Endometrial microvascular endothelial cells (primary cell): Measurements from ENCODE around the gene TRMT2B. TPM values are rescaled to one million over a fixed set of nuclear protein-coding genes. Genes with fewer than 3 reads are reported as not detected.
"Not testable (repeated sequence)": the region's sequence is repeated elsewhere in the genome, so short reads cannot be mapped to it uniquely, and the experiment has no call there.

ENCODE experiments used
- in situ Hi-C: cut with HindIII; loops from 2 replicates; pipeline ENCODE4 v1.10.0; 2017; ENCODE audit warnings: low sequenced_read_pairs, low pct_unique_long_range_greater_than_20kb; ENCODE audit errors: inconsistent ontology term
- total RNA-seq: library from RNA; depleted of rRNA; stranded (reverse); fragments of >200 nt; gene quantifications from one replicate; pipeline ENCODE4 v1.2.3, GENCODE V29; 2015; ENCODE audit errors: inconsistent ontology term

Gene TRMT2B
- total RNA-seq, 1 donor from 2014 or later, result 18.2 TPM

DNA sequence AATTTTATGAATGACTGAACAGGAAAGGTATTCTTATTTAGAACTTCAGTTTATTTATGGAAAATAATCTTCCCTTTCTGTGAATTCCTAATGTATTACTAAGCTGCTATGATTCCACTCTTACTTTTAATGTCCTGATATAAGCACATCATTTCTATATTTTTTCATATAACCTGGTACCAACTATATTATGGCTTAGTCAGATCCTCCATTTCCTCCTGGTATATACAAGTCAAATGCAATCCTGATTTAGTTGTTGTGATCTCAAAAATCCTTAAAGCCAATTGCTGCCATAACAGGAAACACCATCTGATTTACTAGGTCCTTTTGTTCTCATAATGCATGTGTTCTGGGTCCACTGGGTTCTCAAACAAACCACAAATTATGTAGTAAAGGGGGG lies 26.8 kb downstream of the TRMT2B start:
- in situ Hi-C loops, result no loop called here

DNA sequence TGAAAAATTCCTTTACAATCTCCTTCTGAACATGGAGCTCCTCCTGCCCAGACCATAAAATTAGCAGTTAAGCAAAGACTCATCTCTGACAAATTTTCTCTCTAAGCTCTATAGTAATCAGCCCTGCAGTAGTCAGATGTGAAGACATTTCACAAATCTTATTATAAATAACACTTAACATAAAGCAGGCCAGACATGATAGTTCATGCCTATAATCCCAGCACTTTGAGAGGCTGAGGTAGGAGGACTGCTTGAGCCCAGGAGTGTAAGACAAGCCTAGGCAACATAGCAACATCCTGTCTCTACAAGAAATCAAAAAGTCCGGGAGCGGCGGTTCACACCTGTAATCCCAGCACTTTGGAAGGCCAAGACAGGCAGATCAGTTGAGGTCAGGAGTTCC lies 29.9 kb downstream of the TRMT2B start:
- in situ Hi-C loops, result no loop called here

DNA sequence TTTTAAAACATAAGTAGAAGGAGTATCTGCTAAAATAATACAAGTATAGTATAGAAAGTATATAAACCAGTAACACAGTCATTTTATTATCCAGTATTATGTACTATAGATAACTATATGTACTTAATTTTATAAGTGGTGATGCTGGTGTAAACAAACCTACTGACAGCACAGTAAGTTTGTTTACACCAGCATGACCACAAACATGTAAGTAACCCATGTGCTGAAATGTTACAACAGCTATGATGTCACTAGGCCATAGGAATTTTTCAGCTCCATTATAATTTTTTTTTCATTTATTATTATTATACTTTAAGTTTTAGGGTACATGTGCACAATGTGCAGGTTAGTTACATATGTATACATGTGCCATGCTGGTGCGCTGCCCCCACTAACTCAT lies 39.9 kb downstream of the TRMT2B start:
- in situ Hi-C loops, result not testable (repeated sequence)

DNA sequence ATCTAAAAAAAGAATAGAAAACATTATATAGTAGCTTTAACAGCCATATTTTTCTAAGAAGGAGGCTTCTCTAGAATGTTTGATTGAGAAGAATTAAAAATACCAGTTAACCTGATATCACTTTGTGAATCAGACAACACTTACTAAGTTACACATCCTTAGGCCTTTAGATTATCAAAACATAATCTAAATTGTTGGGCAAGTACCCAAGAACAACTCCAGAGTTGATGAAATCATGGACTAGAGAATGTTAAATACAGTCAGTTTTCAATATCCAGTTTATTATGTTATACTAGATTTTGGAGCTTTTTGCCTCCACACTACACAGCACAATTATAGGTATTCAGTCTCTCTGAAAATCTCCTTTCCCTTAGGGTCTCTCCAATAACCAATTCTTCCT lies 42.8 kb downstream of the TRMT2B start:
- in situ Hi-C loops, result no loop called here

DNA sequence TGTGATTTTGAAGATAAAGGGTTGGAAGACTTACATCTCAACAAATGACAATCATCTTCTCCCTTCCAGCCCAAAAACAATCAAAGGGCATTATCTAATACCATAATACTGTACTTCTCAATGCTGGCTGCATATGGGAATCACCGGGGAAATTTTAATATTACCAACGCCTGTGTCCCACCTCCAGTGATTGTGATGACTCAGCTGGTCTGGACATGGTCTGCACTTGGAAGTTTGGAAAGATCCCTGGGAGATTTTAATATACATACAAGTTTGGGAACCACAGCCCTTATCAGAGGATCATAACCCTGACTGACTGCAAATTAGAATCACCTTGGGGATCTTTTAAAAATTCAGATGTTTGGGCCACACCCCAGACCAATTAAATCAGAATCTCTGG lies 52.5 kb downstream of the TRMT2B start:
- in situ Hi-C loops, result no loop called here

DNA sequence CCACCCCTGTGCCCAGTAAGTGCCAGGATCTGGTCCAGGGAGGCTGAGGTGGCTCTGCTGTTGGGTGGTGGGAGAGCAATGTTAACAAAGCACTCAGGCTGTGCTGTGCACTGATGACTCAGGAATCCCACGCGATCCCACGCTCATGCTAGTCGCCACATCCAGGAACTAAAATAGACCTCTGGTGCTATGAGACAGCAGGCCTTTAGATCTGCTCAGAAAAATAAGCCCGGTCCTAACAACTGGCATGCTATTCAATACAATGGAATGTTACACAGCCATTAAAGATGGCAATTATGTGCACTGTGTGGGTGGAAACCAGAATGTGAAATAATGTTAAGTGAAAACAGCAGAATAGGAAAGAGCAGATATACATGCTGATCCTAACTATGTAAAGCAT lies 56.4 kb downstream of the TRMT2B start:
- in situ Hi-C loops, result no loop called here

DNA sequence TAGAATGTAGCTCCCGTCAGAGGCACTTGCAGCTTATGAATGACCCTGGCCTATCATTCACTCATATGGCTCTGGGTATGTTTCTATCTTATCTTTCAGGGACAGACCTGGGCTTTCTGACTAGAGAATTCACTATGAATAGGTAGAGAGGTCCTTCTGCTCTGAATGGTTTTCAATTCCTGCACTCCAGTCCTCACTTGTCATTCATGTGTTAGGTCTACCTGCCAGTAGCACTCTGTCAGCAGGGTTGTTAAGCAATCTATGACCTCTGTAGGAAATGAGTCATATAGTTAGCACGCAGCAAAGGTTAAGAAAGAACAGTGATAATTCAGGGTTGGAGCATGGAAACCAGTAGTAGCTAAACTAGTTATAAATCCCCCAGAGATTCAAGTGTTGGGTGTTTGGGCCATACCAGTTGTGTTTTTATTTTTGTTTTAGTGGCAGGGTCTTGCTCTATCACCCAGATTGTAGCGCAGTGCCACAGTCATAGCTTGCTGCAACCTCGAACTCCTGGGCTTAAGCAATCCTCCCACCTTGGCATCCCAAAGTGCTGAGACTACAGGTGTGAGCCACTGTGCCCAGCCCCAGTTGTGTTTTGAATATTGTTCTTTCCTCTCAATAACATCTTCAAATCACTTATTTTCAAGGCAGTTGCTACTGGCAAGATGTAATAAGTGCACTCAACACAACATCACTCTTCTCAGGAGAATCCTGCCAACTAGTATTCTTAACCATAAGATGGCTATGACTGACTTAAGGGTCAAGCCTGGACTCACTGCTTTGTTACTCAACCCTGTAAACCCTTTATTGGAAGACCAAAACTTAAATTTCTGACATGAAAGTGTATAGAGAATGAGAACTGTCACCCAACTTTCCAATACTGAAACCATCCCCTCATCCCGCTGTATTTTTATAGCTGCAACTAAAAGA lies 57.3 kb downstream of the TRMT2B start:
- in situ Hi-C loops, result no loop called here

DNA sequence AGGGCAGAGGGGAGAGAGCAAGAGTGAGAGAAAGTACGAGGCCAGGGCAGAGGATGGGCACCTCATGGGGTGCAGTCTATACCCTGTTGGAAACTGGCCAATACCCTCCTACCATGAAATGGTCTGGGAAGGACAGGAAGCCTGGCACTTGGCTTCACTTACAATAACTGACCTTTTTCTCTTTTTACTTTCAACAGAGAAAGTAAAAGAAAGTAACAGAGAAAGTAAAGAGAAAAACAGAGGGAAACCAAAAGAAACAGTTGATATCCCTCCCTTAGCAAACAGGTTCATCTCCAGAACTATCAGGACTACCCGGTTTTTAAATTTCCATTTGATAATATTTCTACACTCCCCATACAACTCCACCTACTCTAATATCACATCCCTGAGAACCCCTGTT lies 61.8 kb downstream of the TRMT2B start:
- in situ Hi-C loops, result no loop called here

DNA sequence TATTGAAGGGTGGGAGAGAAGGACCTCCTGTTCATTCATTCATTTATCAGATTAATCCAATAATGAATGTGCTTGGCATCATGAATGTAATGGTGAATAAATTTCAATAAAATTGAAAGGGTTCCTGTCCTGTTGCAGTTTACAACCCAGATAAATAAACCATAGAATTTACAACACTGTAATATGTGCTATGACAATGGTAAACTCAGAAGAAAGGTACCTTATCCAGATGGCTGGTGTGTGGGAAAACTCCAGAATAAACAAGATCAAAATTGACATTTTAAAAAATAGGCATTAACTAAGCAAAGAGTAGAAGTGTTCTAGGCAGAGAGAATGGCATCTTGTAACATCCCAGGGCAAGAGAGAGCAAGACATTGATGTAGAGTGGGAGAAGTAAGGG lies 67.1 kb downstream of the TRMT2B start:
- in situ Hi-C loops, result no loop called here

DNA sequence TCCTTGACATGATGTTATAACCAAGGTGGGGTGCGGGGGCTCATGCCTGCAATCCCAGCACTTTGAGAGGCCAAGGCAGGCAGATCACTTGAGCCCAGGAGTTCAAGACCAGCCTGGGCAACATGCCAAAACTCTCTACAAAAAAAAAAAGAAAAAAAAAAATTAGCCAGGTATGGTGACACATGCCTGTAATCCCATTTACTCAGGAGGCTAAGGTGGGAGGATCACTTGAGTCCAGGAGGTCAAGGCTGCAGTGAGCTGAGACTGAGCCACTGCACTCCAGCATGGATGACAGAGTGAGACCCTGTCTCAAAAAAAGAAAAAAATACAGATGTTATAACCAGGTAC lies 70.4 kb downstream of the TRMT2B start:
- in situ Hi-C loops, result not testable (repeated sequence)

DNA sequence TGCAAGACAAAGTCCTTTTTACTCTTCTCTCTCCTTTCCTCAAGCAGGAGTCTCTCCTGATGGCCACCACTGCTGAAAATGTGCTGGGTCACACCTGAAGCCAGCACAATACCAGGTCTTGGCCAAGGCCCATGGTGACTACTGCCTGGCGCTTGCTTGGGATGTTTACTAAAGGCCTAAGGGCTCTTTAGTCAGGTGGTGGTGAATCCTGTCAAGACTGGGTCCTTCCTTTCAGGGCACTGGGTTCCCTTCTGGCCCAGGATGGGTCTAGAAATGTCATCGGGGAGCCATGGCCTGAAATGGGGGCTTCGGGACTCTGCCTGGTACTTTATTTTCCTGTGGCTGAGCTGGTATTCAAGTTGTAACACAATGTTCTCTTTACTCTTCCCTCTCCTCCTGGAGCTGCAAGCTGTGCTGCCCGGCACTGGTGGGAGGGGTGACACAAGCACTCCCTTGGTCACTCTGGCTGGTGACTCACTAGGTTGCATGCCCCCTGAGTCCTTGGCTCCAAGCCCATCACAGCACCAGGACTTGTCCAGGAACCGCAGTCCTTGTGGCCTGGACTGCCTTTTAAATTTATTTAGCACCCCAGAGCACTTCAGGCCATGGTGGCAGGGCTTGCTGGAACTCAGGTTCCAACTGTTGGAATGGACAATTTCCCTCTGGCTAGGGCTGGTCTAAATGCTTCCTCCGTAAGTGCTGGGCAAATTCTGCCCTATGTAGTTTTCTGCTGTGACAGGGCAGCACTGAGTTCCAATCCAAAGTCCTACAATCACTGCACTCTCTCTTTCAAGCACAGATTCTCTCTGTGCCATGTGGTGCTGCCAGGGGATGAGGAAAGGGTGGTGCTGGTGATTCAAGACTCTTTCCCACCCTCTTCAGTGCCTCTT lies 71.1 kb downstream of the TRMT2B start:
- in situ Hi-C loops, result no loop called here

DNA sequence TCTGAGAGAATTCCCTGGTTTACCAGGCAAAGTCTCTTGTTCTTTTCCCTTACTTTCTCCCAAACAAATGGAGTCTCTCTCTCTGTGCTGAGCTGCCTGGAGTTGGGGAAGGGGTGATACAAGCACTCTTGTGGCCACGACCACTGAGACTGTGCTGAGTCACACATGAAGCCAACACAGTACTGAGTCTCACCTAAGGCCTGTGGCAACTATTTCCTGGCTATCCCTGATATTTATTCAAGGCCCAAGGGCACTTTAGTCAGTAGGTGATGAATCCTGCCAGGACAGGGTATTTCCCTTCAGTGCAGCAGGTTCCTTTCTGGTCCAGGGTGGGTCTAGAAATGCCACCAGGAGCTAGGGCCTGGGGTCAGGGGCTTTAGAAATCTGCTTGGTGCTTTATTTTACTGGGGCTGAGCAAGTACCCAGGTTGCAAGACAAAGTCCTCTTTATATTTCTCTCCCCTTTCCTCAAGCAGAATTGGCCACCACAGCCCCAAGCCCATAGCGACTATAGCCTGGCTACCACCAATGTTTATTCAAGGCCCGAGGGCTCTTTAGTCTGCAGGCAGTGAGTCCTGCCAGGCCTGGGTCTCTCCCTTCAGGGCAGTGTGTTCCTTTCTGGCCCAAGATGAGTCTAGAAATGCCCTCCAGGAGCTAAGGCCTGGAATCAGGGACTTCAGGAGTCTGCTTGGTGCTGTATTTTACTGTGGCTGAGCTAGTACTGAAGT lies 71.9 kb downstream of the TRMT2B start:
- in situ Hi-C loops, result no loop called here

DNA sequence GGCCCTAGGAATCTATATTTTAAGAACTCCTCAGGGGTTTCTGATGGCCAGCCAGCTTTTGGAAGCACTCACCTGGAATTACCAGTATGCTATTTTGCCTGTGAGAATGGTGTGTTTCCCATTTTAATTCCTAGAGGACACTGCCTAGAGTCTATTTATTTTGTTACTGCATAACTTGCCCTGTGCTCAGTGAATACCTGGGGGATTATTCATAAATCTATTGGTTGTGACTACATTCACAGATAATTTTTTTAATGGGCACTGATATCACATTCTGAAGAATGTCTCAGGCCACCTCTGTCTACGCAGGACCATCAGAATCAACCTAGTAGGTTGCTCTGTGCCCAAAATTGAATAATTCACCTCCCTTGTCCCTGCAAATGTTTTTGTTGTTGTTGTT lies 75.7 kb downstream of the TRMT2B start:
- in situ Hi-C loops, result no loop called here

DNA sequence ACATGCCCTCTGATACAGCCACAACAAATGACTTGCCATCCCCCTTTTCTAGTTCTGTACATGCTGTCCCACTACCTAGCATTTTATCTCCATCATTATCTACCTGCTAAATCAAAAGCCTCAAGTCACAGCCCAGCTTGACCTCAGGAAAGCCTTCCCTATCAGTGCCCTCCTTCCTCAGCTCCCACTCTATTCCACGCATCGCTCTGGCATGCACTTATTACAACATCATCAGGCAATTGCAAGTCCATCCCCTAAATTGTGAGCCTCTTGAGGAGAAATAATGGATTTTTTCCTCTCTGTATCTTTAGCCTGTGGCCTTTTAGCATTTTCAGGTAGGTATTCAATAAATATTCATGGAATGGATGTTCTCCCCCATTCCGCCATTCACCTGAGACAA lies 76.7 kb downstream of the TRMT2B start:
- in situ Hi-C loops, result no loop called here

DNA sequence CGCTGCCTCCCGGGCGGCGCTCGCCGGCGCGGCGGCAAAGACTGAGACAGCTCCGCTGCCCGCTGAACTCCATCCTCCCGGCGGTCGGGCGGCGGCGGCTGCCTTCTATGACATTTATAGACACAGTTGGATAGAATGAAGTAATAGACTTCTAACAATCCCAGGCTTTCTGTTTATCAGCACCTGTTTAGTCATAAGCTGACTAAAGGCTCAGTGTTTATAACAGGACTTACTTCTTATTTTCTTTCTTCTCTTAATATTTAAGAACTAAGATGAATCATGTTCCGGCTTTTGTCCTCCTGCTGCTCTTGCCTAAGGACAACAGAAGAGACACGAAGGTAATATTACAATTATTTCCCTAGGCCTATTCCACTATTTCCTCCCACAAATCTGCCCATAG lies 78.5 kb downstream of the TRMT2B start:
- in situ Hi-C loops, result no loop called here

DNA sequence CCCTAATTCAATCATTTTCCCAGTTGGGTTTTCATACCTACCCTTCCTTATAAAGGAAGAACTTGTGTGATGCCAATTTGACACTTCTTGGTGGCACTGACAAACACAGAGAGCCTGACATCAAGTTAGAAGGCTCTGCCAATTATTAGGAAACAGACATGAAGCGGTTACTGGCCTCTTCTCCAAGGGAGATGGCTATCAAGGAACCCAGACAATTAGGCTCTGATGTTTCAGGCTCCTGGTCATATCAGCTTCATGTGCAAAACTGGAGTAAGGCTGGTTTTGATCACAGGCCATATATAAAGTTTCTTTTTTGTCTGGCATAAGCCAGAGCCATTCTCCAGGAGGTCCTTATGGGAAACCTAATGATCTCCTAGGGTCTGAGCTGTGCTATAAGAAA lies 82.0 kb downstream of the TRMT2B start:
- in situ Hi-C loops, result no loop called here

DNA sequence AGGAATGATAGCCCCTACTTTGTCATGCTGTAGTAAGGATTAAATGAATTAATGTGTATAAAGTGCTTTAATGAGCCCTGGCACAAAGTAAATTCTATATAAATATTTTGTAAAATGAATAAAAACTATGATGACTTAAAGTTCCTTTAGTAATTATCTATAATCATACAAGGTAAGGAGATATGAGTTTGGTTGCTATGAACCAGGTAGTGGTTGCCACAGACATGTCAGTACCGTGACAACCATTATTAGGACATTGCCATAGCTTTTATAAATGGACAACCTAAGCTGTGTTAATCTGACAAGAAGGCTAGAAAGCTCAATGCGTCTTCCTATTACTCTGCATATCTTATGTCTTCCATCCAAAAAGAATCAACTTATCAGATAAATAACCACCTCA lies 82.5 kb downstream of the TRMT2B start, which contains the start of gene ARL13A:
TSS of gene ARL13A (plus strand) at position 301 of the 400 bp plus-strand sequence. CDS start 3,982 bp downstream, outside the sequence.
- in situ Hi-C loops, result no loop called here

DNA sequence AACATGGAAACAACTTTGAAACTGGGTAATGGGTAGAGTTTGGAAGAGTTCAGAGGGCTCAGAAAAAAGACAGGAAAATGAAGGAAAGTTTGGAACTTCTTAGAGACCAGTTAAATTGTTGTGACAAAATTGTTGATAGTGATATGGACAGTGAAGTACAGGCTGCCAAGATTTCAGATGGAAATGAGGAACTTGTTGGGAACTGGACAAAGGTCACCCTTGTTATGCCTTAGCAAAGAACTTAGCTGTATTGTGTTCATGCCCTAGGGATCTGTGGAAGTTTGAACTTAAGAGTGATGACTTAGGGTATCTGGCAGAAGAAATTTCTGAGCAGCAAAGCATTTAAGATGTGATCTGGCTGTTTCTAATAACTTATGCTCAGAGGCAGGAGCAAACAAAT lies 87.5 kb downstream of the TRMT2B start:
- in situ Hi-C loops, result no loop called here

DNA sequence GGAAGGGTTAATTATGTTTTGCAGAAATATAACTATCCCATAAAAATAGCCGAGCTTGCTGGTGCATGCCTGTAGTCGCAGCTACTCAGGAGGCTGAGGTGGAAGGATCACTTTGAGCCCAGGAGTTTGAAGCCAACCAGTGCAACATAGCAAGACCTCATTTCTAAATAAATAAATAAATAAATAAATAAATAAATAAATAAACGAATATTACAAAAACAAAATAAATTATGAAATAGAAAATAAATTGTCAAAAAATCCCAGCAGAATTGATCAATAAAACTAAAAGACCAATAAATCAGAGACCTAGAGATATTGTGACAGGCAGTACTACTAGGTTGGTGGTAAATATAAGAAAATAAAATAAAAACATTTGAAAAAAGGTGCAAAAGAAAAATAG lies 89.1 kb downstream of the TRMT2B start:
- in situ Hi-C loops, result no loop called here
